ENCODE data around the gene LYRM2.

DNA sequence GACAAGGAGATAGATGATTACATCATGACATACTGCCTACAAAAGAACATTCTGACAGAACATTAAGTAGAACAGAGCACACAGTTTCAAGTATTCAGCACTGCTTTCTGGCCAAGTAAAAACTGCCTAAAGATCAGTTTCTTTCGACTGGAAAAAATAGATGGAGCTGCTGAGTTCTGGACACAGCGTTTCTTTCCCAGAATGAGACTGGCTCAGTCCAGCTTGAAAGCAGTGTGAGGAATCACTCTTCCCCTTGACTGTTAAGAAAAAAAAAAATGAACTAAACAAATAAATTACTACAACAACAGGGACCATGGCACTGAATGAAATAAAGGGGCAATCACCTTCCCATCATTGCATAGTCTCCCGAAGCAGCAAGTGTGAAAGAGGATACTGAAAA lies 4.4 kb upstream of the LYRM2 start:
- TF ChIP-seq ZNF274 (IDR thresholded peaks at IDR 0.05; ENCODE audit: low read depth, low read length), result no peak
- no peak for TF ChIP-seq YY1 (IDR thresholded peaks at IDR 0.05; ENCODE audit: insufficient read depth, insufficient read length)
- TF ChIP-seq SUZ12 (IDR thresholded peaks at IDR 0.05; ENCODE audit: extremely low read depth, insufficient read depth, insufficient read length), result no peak
